Activated CD8-positive, alpha-beta memory T cell treated with anti-CD3 and anti-CD28 coated beads, Interleukin-2, amount 50 U/mL, for 4 hours (primary cell): ENCODE measurements around the gene IER2.

Experiments used
- DNase-seq: peaks from one replicate; pipeline ENCODE4 v3.0.0-alpha.2; 2020

IER2 gene

DNA sequence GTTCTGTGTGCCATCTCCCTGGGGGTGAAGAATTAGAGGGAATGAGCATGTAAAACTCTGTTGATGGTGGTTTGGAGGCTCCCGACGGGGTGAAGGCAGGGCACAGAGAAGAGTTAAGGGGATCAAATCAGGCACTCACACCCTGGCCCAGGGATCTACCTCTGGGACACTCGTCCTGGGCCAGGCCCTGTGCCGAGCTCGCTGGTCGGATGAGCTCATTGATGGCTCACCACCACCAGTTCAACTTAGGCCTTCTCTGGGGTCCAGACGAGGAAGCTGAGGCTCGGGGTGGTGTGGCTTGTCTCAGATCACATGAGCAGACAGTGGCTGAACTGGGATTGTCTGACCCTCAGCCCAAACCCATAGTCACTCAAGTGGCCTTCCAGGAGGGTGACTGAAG lies 30.6 kb upstream of the IER2 start:
- DNase-seq = no peak

DNA sequence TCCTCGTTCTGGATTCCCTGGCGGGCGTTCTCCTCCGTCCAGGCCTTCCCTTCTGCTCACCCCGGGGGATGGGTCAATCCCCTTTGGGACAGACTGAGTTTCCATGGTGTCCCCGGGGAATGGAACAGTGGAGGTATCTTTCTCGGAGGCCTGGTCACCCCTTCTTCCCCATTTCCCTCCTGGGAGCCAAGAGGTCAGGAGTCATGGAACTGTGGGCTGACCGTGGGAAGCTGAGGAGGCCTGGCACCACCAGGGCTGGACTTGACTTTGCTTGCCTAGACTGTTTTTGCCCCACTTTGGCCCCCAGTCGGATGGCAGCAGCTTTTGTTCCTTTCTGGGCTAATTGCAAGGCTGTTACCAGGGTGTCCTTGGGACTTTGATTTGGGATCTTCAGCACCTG lies 30.2 kb upstream of the IER2 start:
- DNase-seq = no peak

DNA sequence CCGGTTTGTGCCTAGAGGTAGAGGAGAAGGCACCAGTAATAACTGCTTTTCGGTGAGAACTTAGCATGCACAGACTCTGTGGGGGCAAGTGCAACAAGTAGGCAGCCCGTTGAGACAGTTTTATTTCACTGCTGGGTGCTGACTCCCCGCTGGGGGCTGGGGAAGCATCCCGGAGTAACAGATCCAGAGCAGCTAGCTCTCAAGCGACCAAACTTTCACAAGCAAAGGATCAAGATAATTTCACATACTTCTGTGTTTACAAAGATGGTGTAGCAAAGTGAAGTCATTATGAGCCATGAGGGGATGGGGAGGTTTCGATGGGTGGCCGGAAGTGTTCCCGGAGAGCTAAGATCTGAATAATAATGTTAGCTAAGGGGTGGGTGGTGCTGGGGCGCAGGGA lies 29.4 kb upstream of the IER2 start:
- DNase-seq = no peak

DNA sequence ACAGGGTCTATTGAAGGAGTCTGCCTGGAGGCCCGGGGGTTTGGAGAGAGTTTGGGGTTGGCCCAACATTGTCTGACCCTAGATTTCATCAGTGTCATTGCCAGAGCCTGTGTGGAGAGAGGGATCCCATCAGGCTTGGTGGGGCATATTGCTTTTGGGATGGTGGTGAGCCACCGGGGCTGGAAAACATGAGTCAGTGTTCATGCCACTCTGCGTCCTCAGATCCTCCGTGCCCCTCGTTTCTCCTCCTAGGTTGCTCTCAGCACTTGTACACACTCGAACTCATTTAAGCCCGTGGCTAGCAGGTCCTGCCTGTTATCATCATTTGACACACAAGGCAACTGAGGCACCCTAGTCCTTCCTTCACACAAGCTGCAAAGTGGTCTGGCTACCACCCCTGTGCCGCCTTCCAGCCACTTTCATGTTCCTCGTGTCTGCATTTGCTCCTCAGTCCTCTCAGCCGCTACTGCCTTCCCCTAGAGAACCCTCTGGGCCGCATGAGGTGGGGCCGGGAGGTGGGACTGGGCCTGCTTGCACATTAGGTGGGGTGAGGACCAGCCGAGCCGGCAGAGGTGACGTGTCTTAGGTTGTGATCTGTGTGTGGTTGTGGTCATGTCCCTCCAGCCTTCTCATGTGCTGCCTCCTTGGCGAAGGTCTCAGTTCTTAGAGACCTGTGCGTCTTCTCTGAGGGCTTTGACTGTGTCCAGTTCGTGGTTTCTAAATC lies 28.5 kb upstream of the IER2 start:
- no peak for DNase-seq

DNA sequence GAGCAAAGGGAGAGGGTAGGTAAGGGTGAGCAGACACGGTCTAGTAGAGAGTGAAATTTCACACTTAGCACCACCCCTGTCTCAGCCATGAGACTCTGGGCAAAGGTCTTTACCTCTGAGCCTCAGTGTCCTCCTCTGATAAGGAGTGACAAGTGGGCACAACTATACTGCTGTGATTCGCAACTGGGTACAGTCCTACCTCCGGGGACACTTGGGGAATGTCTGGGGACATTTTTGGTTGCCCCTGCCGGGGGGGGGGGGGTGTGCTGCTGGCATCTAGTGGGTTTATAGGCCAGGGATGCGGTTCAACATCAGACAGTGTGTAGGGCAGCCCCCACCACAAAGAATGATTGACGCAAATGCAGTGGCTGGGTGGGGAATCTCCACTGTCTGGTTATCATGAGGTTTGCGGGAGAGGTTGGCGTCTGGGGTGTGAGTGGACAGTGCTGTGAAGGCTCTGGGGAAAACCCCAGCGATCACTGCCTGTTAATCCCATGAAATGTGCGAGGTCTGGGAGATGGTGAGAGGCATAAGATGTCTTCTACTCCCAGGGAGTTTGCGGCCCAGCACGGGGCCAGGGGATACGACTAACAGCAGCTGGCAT lies 27.8 kb upstream of the IER2 start:
- no peak for DNase-seq

DNA sequence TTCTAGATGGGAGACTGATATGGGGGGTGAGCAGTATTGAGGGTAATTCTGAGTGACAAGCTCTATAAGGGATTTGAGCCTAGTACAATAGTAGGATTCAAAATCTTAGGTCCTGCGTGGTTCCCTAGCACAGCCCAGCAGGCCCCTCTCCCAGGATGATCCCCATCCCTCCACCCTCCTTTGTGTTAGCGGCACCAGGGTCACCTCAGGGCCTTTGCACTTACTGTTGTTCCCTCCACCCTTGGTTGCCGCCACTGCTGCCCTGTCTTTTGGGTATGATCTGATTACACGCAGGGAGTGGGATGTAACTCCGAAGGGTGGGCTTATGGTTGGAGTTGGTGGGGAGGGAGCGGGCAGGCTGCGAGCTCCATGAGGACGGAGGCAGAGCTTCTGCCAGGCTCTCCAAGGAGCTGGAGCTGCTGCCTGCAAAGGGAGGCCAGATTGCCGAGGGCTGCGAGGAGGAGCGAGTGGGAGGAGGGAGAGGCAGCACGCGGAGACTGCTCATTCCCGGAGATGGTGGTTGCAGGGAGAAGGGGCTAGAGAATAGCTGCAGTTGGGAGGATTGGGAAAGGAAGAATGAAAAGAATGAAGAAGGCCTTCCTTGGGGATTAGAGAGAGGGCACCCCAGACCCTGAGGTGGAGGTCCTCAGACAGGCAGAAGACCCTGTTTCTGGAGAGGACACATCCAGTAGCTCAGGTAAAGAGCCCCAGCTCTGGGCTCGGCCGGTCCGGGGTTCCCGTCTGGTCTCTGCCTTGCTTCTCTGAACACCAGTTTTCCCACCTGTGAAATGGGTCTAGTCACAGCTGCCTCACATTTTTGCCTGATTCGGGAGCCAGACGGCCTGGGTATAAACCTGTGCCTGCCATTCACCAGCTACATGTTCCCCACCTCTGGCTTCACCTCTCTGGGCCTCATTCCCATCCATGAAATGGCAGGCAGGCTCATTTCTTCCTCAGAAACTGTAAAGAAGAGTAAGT lies 26.9 kb upstream of the IER2 start:
- DNase-seq = no peak

DNA sequence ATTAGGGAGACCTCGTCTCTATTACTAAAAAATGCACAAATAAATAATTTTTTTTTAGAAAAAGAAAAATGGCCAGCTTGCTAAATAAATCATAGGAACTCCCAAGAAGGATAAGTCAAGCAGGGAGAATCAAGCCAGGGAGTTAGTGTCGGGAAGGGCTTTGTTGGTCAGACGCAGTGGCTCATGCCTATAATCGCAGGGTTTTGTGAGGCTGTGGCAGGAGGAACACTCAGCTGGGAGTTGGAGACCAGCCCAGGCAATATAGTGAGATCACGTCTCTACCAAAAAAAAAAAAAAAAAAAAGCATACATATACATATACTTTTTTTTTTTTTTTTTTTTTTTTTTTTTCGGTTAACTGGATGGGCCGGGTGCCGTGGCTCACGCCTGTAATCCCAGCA lies 23.2 kb upstream of the IER2 start:
- DNase-seq = no peak

DNA sequence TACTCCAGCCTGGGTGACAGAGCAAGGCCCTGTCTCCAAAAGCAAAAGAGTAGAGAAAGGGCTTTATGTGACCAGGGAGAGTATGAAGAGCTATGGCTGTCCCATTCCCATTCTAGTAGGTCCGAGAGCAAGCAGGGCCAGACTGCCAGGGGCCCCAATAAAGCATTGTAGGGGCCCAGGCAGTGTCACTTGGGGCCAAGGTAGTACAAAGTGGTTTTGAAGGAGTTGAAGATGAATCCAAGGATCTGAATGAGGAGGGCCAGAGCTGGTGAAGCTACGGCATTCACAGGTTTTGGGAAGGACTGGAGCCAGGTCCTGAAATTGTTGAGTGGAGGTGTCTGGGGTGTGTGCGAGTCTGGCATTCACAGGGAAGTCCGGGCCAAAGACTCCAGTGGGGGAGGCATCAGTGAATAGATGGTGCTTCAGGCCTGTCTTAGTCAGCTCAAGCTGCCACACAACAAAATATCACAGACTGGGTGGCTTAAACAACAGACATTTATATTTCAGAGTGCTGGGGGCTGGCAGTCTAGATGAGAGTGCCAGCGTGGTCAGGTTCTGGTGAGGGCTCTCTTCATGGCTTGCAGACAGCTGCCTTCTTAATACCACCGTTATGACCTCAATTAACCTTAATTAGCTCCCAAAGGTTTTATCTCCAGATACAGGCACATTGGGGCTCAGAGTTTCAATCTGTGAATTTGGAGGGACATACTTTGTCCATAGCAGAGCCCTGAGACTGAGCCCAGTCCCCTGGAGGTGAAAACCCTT lies 22.2 kb upstream of the IER2 start:
- DNase-seq = no peak

DNA sequence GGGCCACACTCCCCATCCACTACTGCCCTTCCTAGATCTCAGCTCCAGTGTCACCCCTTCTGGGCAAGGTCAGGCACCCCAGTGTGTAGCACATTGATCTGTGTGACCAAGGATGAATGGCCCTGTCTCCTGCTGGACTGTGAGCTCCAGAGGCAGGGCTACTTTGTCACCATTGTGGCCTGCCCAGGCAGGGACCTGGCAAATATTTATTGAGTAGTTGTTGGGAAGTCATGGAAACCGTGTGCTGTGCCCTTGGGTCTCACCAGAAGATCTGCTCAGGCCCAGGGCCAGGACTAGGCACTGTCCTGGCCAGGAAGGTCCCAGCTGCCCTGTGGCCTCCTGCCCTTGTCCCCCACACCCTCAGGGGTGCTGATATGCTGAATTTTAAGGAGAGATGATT lies 21.6 kb upstream of the IER2 start:
- no peak for DNase-seq

DNA sequence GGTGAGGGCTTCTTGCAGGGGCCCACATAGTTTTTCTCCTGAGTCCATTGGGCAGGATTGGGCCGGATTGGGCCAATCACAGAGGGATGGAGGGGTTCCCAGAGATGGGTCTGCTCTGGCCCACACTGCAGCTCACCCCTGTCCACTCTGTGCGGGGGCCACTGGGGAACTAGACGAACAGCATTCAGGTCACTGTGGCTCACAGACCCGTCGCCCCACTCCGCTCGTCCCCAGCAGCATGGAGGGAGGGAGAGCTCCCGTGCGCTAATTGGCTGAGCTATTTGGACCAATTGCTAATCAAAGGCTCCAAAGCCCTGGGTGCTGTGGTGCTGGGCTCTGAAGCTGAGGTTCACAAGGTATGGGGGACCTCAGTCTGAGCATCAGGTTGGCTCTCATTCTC lies 20.8 kb upstream of the IER2 start:
- DNase-seq = no peak

DNA sequence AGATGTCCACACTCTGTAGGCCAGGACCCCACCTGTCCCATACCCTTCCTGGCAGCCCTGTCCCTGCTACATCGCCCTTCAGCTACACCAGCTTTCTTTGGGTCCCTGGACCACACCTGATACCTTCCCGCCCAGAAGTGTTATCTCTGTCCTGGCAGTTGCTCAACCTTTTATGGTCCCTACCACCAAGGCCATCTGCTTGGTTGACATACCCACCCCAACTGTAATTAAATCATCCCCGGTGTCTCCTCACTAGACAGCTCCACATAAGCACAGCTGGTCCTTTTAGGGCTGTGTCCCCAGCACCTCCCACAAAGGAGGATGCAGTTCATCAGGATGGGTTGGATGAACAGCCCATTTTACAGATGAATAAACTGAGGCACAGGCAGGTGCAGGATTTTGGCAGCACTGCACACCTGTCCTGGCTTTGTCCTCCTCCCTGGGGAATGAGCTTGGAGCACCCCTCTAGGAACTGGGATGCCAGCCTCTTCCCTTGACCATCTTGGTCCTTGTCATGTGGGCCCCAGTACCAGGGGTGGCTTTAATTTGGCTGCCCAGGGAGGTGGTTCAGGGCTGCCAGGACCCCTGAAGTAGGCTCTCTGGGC lies 19.2 kb upstream of the IER2 start:
- no peak for DNase-seq

DNA sequence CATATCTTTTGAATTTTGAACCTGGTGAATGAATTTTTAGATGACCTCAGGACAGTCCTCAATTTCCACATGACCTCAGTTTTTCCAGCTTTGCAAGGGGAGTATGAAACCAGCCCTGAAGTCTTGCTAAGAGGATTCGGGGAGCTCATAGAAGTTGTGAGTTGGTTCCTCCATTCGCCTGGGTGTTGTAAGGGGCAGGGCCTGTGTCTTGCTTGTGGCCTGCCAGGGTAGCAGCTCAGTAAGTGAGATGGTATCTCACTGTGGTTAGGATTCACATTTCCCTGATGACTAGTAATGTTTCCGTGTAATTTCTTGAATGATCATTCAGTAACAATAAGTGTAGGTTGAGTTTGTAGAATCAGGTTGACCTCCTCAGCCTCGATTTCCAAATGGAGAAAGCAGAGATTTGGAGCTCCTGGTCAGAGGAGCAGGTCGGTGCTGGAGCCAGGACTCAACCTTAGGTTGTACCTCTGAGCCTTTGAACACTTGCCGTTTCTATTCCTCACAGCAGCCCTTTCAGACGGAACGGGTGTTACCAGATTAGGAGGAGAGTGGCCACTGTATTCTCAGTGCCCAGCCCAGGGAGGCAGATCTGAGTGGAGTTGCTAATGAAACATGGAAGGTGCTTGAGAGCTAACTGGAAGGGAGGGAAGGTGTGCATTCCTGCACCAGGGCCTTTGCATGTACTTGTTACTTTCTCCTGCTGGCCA lies 17.6 kb upstream of the IER2 start:
- DNase-seq = peak; percentile 45

DNA sequence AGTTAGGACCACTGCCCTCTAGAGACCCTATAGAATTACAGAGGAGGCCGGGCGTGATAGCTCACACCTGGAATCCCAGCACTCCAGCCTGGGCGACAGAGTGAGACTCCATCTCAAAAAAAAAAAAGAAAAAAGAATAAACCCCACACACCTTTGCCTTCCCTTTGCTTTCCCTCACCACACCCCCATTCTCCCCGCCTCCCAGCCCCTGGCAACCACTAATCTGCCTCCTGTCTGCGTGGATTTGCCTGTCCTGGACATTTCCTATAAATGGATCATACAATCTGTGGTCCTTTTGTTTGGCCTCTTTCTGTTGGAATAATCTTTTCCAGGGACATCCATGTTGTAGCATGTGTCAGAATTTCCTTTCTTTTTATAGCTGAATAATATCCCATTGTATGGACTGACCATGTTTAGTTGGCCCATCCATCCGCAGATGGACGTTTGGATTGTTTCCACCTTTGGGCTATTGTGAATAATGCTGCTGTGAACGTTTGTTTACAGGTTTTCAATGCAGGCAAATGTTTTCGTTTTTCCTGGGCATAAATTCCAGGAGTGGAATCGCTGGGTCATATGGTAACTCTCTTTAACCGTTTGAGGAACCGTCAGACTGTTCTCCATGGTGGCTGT lies 16.9 kb upstream of the IER2 start:
- no peak for DNase-seq

DNA sequence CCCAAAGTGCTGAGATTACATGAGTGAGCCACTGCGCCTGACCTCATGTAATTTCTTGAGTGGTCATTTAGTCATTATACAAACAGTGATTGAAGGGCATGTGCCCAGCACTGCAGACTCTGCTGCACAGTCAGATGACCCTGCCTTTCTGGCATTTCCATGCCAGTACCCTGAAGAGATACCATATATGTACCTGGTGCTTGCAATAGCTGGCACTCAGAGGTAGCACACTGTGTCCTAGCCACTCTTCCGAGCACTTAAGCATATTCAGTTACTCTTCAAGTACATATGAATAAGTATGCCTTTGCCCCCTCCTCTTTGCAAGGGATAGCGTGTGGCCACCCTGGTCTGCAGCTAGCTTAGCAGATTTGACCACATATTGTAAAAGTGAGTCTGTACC lies 15.6 kb upstream of the IER2 start:
- no peak for DNase-seq

DNA sequence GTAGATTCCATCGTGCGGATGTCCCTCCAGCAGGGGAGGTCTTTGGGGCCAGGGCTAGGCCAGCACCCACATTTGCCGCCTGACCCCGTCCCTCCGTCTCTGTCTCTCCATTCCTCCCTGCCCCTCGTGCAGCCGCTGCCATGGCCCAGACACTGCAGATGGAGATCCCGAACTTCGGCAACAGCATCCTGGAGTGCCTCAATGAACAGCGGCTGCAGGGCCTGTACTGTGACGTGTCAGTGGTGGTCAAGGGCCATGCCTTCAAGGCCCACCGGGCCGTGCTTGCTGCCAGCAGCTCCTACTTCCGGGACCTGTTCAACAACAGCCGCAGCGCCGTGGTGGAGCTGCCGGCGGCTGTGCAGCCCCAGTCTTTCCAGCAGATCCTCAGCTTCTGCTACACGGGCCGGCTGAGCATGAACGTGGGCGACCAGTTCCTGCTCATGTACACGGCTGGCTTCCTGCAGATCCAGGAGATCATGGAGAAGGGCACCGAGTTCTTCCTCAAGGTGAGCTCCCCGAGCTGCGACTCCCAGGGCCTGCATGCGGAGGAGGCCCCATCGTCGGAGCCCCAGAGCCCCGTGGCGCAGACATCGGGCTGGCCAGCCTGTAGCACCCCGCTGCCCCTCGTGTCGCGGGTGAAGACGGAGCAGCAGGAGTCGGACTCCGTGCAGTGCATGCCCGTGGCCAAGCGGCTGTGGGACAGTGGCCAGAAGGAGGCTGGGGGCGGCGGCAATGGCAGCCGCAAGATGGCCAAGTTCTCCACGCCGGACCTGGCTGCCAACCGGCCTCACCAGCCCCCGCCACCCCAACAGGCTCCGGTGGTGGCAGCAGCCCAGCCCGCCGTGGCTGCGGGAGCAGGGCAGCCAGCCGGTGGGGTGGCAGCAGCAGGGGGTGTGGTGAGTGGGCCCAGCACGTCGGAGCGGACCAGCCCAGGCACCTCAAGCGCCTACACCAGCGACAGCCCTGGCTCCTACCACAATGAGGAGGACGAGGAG lies 14.8 kb upstream of the IER2 start:
- no peak for DNase-seq

DNA sequence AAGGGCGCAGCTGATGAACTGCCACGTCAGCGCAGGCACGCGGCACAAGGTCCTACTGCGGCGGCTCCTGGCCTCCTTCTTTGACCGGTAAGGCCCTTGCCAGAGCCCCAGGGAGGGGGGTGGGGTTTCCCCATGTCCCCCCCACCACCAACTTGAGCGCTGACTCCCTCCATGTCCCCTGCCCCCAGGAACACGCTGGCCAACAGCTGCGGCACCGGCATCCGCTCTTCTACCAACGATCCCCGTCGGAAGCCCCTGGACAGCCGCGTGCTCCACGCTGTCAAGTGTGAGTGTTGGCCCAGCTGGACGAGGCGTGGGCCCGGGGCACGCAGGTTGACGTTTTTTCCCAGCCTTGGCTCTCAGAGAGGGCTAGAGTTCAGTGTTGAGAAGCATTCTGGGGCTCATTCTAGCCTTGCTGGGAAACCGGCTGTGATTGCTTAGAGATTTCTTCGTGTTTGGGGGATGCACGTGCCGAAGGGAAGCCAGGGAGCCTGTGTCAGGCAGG lies 12.9 kb upstream of the IER2 start:
- DNase-seq = no peak

DNA sequence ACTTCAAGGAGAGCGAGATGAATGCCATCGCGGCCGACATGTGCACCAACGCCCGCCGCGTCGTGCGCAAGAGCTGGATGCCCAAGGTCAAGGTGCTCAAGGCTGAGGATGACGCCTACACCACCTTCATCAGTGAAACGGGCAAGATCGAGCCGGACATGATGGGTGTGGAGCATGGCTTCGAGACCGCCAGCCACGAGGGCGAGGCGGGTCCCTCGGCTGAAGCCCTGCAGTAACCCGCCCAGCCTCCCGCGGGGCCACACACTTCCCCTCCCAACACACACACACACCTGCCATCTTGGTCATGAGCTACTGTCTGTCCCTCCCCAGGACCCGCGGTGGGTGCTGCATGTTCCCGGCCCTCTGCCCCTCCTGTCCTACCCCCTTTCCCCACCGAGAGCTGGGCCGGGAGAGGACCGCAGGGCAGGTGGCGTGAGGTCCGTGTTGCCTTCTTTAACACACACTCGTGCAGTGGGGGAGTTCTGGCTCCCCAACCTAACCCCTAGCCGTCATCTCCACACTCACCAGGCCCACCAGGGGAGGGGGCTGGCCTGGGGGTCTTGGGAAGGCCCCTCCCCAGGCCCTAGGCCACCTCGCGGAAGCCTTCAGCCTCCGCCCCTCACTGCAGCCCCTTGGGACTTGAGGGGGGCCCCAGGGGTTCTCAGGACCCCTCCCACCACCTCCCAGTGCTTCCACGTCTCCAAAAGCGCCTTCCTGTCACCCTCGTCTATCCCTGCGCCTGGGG lies 11.9 kb upstream of the IER2 start:
- DNase-seq = no peak

DNA sequence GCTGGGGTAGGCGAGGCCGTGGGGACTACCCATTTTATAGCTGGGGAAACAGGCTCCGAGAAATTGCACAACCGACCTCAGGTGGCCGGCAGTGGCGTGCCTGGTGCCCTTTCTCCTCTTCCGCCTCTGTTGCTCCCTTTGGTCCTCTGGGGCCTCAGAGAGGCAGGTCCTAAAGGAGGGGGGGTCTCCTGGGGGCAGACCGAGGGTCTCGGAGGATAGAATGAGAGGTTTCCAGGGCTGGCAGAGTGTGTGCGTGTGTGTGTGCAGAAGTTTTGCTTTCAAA lies 11.4 kb upstream of the IER2 start:
- DNase-seq = no peak

DNA sequence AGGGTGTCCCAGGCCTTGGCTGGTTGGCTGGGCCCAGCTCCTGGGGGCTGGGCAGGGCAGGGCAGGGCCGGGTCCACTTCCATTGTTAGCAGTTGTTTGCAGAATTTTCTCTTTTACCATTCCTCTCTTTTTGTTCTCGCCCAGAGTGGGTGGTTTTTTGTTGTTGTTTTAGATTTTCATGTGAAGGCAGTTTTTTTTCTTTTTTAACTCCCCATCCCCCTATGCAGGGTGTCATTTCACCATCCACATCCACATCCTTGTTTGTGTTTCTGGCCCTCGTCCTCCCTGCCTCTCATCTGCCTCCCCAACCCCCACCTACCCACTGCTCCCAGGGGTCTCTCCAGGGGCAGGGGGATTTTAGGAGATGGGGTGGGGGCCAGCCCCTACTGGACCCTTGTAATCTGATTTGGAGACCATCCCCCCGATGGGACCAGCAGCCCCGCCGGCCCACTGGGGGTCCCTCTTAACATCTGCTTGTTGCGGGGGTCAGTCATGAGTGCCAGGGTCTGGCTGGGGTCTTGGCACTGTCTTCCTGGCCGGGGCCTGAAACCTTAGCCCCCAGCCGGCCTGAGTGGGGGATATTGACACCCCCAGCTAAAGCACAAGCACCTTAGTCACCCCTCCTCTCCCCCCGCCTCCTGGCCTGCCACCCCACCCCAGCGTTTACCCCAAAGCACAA lies 10.4 kb upstream of the IER2 start:
- DNase-seq = no peak
